HG03558 (cell line): Measurements from ENCODE around the gene NFYC.

Source experiments
- ATAC-seq: cut with Tn5 transposase; IDR thresholded peaks from one replicate; pipeline ENCODE4 v1.9.1; 2021; ENCODE audit warnings: moderate number of reproducible peaks; ENCODE audit not compliant: unreplicated experiment; ENCODE audit errors: extremely low read depth

Gene NFYC

DNA sequence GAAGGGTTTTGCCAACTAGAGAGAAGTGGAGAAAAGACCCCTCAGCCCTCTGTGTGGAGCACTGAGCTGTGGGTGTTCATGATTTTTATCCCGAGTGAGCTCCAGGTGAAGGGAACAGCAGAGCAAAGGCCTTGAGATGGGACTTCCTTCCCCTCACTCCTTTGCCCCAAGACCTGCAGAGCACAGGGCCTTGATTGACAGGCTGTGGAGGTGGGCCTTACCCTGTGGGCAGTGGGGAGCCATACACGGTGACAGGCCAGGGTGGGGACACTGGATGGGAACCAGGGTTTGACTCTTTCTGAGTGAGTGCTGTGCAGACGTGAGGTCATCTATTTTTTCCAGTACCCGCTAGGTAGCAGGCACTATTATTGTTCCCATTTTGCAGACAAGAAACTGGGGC lies 102.5 kb downstream of the NFYC start:
- no peak for ATAC-seq

DNA sequence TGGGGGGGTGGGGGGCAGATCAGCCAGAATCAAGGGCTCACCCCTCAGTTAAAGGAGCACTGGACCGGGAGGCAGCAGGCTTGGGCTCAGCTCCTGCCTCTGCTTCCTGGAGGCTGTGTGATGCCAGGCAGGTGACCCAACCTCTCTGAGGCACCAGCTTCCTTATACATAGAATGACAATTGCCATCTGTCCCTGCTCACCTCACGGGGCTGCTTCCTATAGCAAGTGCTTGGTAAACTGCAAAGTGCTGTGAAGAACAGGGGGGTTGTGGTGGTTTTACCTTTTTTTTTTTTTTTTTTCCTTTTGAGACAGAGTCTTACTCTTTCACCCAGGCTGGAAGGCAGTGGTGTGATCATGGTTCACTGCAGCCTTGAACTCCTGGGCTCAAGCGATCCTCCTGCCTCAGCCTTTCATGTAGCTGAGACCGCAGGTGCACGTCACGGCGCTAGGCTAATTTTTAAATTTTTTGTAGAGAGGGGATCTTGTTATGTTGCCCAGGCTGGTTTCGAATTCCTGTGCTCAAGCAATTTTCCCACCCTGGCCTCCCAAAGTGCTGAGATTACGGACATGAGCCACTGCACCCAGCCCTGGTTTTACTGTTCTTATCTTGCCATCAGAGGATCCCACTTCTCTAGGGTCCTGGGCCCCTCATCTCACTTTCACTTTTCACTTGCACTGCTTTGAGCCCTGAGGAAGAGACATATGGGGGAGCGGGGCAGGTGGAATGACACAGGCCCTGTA lies 103.6 kb downstream of the NFYC start:
- no peak for ATAC-seq

DNA sequence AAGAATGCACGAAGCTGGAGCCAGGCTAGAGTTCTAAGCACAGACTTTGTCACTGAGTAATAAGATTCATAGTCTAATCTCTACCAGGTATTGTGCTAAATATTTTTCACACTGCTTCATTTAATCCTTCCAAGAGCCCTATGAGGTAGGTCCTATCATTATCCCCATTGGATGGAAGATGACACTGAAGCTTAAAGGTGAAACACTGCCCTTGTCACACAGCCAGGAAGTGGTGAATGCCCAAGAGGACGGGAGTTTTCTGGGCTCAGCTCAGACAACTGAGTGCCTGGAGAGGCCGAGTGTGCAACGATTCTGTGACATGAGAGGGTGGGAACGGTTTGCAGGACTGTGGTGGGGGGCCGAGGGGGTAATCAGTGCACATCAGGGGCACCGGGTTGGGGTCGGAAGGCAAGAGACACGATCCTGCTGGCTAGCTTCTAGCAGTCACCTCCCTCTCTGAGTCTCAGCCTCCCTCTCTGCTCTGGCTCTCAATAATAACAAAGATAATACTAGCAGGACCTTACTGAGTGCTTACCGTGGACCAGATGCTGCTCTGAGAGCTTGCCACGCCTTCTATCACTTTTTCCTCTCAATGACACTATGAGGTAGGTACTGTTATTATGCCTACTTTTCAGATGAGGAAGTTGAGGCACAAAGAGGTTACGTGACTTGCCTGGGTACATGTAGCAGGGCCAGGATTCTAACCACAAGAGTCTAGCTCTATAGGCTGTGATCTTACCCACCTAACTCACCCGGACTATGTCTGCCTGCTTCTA lies 104.5 kb downstream of the NFYC start:
- no peak for ATAC-seq

DNA sequence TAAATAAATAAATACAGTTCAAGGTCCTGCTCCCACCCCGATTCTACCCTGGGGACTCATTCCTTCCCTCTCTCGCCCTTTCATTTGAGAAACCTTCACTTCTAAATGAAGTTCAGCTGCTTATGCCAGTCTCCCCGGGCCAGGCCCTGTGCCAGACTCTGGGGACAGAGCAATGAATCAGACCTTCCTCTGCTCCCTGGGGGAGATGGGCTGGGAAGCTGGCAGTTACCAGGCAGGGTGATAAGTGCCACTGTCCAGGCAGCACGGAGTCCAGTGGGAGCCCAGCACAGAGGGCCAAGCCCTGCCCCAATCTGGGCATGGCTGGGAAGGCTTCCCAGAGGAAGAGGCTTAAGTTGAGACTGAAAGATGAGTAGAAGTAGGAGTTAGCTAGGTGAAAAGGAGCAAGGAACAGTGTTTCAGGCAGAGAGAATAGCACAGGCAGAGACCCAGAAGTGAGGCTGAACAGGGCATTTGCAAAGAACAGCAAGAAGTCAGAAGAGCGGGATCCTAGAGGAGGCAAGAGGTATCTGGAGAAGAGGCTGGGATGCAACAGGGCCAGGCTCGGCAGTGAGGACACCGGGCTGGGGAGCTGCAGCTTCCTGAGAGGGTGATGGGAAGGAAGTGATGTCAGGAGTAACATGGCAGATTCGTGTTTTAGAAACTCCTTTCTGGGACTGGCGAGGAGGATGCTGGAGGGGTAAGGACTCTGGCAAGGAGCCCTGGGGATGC lies 105.6 kb downstream of the NFYC start:
- no peak for ATAC-seq

DNA sequence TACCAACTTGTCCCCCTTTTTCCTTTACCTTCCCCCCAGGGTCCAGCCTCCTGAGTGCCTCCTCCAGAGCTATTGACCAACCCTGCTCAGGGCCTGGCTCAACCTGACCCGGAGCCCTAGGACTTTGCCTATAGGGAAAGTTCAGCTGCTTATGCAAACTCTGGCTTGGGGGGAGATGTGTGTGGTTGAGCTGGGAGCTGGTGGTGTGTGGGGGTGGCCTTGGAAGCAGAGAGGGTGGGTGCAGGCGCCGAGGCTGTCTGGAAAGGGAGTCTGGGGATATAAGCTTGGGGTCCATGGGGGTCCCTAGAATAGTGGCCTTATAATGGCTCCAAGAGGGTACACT lies 106.1 kb downstream of the NFYC start:
- no peak for ATAC-seq

DNA sequence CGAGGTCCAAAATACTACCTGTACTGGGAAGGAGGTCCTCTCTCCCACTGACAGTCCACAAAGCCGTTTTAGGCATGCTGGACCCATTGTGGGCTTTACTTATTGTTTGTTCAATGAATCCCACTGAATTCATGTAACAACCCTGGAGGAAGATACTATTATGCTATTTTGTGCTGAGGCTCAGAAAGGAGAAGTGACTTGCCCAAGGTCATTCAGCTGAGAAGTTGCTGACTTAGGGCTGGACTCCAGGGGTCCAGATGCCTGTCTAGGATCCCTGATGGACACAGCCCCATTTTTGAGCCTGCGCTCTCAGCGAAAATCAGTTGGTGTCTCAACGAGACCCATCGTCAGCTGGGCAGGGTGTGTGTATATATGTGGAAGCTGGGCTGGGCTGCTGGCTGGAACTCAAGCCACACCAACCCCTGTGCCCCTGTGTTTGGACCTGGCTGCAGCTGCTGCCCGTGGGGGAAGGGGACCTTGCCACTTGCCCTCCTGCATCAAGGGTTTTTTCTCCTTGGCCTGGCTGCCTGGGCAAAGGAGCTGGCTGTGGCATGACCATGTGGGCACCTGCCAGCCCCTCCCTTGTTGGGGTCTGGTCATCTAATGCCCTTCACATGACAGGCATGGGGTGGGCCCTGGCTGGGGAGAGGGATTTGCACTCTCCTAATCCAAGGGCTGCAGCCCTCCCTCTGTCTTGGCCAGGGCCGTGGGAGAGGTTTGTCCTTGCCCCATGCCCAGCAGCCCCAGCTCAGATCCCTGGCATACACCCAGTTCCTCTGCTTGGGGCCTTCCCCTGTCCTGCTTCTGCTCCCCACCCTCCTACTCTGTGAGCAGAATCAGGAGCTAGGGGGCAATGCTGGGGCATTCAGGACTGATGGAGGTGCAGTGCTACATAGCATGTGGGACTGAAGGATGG lies 107.1 kb downstream of the NFYC start:
- no peak for ATAC-seq

DNA sequence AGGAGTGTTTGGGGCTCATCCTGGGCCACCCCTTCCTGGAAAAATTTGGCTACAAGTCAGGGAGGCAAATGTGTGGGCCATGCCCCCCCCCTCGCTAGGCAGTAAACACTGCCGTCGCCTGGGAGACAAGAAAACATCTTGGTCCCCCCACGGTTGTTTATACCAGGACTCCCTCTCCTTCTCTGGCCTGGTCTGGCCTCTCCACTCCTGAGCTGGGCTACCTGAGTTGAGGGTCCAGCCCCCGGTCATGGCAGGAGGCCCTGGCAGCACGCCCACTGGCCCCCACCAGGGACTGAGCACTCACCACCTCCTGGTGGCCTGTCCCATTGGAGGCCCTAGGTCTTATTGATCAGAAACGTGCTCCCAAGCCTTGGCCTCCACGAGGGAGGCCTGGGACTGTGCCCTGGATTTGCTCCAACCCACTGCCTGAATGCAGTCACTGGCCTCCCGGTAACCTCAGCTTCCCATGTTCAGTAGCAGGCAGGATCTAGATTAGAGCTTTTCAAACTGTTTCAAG lies 107.9 kb downstream of the NFYC start:
- ATAC-seq: no peak

DNA sequence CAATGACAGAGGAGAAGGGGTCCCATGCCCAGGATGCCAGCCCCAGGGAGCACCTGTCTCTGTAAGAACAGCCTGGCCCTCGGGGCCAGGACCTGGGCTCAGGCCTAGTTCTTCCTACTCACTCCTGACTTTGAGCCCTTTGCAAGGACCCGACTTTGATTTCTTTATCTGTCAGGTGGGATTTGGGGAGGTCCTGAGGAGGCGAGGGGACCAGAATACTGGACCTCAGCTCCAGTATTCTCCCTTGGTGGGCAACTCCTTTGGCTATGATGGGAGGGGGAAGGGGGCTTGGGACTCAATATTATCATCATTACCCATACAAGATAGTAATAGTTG lies 110.2 kb downstream of the NFYC start:
- ATAC-seq: no peak

DNA sequence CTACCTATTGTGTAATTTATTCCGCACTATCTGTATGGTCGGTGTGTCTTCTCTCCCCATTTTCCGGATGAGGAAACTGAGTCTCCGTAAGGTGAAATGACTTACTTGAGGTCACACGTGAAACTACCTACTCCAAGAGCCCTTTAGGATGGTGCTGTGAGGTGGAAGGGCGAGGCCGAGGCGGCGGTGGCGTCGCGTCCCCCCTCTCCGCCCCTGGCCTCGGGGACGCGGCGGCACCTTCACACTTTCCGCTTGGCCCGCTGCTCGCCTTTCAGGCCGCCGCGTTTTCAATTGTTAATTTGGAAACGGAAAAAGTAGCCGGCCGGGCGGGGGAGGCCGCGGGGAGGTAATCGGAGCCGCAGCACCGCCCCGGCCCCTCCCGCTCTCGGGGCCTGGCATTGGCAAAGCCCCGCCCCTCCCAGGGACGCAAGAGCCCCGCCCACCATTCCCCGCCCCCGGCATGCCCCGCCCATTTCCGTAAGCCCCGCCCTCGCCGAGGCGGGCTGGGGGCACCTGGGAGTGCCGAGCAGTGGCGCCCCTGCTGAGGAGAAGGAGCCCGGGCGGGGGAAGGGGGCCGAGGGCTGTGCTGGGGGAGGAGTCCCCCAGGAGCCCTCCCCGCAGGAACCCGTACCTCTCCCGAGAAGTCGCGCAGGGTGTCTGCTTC lies 110.7 kb downstream of the NFYC start:
- ATAC-seq: no peak

DNA sequence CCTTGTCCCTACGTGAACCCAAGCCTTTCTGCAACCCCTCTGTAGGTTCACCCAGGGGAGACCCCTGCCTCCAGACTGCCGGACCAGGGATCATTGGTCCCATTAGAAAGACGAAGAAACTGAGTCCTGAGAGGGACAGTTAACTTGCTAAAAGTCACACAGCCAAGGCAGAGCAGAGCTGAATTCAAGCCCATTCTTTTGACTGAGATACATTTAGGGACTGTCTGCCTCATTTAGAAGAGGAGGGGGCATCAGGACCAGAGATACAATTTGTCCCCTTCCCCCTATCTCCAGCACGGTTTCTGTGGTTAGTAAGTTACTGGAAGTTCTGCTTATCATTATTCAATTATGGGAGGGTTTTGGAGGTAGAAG lies 111.2 kb downstream of the NFYC start:
- ATAC-seq: no peak

DNA sequence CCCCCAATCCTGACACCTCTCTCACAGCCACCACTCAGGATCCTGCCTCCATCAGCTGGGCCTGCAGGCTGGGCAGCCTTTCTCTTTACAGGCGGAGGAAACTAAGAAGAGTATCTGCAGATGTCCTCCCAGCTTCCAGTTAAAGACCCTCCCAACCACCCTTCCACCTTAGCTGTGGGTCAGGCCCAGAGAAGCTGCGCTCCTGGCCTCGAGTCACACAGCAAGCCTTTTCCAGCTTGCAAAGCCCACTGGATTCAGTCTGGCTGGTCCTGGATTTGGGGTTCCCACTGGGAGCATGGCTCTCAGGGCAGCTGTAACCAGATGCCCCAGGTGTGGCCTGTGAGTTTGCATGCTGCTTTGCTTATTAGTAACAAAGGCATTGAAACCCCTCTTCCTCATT lies 111.9 kb downstream of the NFYC start:
- no peak for ATAC-seq

DNA sequence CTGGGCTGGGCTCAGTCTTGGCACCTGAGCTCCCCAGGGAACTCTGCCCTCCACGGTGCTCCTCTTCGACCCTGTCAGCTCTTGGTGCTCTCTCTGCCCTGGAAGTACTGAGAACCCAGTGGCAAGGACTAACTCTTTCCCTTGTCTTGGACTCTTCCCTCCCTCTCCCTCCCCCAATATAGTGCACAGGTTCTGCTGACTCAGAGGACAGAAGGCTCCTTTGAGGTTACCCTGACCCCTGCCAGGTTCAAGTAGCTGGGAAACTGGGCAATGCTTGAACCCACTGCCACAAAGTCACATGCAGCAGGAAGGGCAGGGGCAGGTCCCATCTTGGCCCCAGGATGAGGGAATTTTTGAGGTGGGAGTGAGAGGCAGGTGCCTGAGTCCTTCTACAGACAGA lies 112.4 kb downstream of the NFYC start:
- ATAC-seq: no peak

DNA sequence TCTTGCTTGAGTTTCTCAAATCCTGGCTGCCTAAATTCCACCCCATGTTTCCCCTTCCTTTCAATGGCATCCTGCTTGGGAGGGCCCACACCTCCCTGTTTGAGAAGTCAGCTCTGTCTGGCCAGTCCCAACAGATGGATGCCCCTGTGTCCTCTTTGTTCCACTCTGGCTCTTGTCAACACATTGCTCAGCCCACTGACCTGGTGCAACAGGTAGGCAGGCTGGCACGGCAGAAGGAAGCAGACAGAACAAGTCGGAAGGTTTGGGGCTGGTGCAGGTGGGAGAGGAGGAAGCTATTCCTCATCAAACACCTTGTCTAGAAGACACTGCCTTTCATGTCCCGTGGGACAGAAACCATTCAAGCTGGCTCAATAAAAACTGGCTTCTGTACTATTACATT lies 114.7 kb downstream of the NFYC start:
- ATAC-seq: no peak

DNA sequence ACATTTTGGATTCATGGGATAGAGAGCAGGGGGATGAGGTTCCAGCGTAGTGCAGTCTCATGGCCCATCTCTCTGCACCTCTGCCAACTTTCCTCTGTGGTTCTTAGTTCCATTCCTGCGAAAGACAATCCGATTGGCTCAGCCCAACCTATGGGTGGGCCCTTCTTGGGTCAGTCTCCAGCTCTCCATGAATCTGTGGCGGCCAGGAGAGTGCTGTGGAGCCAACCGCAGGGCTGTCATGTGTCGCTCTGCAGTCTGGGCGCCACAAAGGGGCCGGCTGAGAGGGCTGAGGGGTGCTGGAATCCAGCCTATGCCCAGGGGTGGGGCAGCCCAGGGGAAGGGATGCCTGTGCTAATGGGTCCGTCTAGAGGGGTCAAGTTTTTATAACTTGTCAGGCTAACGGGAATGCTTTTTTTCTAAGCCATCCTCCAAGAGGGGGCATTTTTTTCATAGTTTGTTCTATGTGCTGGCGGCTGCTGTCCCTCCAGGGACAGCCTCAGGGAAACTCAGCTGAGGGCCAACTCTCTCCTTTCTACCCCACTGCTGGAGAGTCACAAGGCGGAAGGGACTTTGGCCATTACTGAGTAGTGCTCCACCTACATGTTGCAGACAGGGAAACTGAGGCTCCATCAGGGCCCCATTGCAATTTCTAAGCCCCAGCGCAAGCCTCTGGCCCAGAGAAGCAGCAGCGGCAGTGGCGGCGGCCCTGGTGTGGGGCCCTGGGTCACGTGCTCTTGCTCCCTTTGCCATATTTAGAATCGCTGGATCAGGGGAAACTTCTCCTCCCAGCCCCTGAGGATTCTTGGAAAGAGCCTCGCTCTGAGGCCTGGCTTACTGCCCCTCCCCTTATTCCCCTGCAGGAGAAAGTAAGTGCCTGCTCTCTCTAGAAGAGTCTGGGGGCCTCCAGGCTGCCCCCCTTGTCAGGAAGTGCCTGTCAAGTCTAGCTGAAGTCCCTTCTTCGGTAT lies 115.5 kb downstream of the NFYC start:
- ATAC-seq: no peak

DNA sequence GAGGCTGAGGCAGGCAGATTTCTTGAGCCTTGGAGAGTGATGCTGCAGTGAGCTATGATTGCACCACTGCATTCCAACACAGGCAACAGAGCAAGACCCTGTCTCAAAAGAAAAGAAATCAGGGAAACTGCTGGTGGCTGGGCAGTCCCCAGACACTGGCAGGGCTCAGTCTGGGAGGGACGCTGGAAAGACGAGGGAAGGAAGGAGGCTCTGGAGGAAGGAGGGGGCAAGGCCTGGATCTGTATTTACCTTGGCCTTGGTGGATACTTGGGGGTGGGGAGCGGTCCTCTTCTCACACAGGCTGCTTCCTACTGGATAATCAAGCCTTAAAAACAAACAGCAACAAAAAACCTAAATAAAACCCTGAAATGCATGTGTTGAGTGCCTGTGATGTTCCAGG lies 116.5 kb downstream of the NFYC start:
- ATAC-seq: no peak

DNA sequence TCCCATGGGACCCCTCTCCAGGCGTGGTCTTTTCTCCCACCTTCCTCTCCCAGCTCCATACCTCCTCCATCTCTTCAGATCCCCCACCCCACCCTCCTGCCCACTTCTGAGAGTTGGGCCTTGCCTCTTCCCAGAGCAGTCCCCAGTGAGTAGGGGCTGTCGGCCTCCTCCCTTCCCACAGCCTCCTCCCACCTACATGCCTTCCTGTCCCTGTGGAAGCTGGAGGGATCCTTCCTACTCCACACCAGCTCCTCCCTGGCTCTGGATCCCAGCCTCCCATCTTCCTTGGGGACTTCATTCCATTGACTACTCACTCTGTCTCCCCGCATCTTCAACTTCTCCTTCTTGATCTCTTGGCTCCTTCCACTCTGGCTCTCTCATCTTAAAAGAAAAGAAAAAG lies 116.9 kb downstream of the NFYC start:
- ATAC-seq: no peak

DNA sequence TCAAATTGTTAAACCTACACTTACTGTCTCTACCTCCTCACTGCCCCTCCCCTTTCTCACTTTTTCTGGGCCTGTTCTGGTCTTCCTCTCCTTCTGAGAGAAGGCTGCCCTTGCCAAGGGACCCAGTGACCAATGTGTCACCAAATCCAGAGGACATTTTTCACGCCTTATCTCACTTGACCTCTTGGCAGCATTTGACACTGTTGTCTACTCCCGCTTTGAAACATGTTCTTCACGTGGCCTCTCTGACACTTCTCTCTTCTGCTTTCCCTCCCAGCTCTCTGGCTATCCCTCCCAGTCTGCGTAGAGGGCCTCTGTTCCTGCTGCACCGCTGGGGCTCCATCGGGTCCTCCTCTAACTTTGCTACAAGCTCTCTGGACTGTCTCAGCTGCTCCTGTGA lies 117.4 kb downstream of the NFYC start:
- ATAC-seq: no peak

DNA sequence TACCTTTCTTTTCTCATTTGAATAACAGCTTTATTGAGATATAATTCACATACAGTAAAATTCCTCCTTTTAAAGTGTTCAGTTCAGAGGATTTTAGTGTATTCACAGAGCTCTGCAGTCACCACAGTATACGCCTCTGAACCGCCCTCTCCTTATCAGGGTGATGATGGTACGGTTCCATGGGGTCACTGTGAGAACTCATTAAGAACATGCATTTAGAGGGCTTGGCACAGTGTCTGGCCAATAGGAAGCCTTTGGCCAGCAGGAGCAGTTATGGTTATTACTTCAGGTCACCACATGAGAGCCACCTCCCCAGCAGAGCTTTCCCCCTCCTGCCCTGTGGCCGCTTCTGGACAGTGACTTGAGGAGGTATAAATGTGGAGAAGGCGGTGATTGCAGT lies 119.4 kb downstream of the NFYC start:
- ATAC-seq: no peak

DNA sequence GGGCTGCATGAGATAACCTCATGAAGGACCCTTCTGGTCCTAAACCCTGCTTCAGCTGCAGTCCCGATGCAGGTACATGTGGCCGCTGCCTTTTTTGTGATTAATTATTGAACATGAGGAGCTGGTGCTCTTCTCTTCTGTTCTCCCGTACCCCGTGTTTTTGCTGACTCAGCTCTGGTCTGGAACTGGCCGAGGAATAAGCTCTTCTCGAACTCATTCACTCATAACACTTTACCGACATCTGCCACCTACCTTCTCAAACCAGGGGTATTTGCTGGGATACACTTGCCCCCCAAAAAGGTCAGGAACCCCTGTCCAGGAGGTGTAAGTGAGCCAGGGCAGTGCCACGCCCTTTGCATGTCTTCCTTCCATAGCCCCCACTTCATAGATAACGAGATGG lies 123.9 kb downstream of the NFYC start:
- no peak for ATAC-seq
